WTC11 (cell line): ENCODE results near the gene ARMH1.

Experiments
- ESRRA ChIP-seq: sonication (generic); formaldehyde crosslinking; IDR thresholded peaks from 2 replicates; pipeline ENCODE4 v1.8.1; 2022; ENCODE audit warnings: mild to moderate bottlenecking, missing genetic modification reagents, borderline replicate concordance
- MXD4 ChIP-seq: fragments of 250-450 bp; sonication (Bioruptor Pico); IDR thresholded peaks from 2 replicates; pipeline ENCODE4 v1.8.0; 2021; ENCODE audit warnings: mild to moderate bottlenecking, moderate library complexity, borderline replicate concordance
- MYBL2 ChIP-seq: sonication (generic); formaldehyde crosslinking; IDR thresholded peaks from 2 replicates; pipeline ENCODE4 v1.8.1; 2023; ENCODE audit warnings: mild to moderate bottlenecking, moderate library complexity, missing genetic modification reagents
- NR3C1 ChIP-seq: sonication (generic); formaldehyde crosslinking; conservative IDR thresholded peaks from 2 replicates; pipeline ENCODE4 v1.8.1; 2023; ENCODE audit warnings: low read depth, mild to moderate bottlenecking, missing genetic modification reagents
- ZNF232 ChIP-seq: sonication (generic); formaldehyde crosslinking; IDR thresholded peaks from 2 replicates; pipeline ENCODE4 v1.8.0; 2022; ENCODE audit warnings: mild to moderate bottlenecking, missing genetic modification reagents
- TF ChIP-seq, protein P1 (sequence below): fragments of 200-600 bp; IDR thresholded peaks from 2 replicates; pipeline ENCODE4 v1.8.0; 2022; ENCODE audit warnings: antibody characterized with exemption
- TF ChIP-seq, protein P2 (sequence below): sonication (generic); formaldehyde crosslinking; IDR thresholded peaks from 2 replicates; pipeline ENCODE4 v1.8.0; 2023; ENCODE audit warnings: missing genetic modification reagents
- TF ChIP-seq, protein P3 (sequence below): sonication (generic); formaldehyde crosslinking; IDR thresholded peaks from 2 replicates; pipeline ENCODE4 v1.8.0; 2022; ENCODE audit warnings: mild to moderate bottlenecking, missing genetic modification reagents
- TF ChIP-seq, protein P4 (sequence below): sonication (generic); formaldehyde crosslinking; IDR thresholded peaks from 2 replicates; pipeline ENCODE4 v1.8.1; 2022; ENCODE audit warnings: low read depth, missing genetic modification reagents, borderline replicate concordance
- TF ChIP-seq, protein P5 (sequence below): sonication (generic); formaldehyde crosslinking; IDR thresholded peaks from 2 replicates; pipeline ENCODE4 v1.8.0; 2022; ENCODE audit warnings: mild to moderate bottlenecking, missing genetic modification reagents

DNA sequence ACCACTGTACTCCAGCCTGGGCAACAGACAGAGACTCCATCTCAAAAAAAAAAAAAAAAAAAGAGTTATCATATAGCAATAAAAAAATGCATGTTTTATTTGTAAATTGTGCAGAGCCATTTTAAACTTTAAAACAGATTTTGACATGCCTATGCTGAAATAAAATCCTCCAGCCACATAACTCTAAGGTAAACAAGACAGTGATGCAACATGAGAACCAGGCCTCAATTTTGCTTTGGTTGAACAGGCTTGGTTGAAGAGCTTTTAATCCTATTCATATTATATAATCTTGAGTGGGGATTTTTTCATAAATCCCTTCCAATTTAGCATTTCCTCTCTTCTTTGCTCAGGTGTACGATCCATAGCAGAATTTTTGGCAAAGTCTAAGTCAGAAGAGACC, 26.1 kb downstream of the ARMH1 start:
- TF ChIP-seq, protein P1, sequence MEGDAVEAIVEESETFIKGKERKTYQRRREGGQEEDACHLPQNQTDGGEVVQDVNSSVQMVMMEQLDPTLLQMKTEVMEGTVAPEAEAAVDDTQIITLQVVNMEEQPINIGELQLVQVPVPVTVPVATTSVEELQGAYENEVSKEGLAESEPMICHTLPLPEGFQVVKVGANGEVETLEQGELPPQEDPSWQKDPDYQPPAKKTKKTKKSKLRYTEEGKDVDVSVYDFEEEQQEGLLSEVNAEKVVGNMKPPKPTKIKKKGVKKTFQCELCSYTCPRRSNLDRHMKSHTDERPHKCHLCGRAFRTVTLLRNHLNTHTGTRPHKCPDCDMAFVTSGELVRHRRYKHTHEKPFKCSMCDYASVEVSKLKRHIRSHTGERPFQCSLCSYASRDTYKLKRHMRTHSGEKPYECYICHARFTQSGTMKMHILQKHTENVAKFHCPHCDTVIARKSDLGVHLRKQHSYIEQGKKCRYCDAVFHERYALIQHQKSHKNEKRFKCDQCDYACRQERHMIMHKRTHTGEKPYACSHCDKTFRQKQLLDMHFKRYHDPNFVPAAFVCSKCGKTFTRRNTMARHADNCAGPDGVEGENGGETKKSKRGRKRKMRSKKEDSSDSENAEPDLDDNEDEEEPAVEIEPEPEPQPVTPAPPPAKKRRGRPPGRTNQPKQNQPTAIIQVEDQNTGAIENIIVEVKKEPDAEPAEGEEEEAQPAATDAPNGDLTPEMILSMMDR, result no peak
- TF ChIP-seq ZNF232 (CRISPR knock-in tag) (no peak), MYBL2 (CRISPR knock-in tag) (no peak), ESRRA (no peak), NR3C1 (CRISPR knock-in tag) (no peak), MXD4 (no peak)
- TF ChIP-seq, protein P2, sequence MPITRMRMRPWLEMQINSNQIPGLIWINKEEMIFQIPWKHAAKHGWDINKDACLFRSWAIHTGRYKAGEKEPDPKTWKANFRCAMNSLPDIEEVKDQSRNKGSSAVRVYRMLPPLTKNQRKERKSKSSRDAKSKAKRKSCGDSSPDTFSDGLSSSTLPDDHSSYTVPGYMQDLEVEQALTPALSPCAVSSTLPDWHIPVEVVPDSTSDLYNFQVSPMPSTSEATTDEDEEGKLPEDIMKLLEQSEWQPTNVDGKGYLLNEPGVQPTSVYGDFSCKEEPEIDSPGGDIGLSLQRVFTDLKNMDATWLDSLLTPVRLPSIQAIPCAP (CRISPR knock-in tag), result no peak
- TF ChIP-seq, protein P3, sequence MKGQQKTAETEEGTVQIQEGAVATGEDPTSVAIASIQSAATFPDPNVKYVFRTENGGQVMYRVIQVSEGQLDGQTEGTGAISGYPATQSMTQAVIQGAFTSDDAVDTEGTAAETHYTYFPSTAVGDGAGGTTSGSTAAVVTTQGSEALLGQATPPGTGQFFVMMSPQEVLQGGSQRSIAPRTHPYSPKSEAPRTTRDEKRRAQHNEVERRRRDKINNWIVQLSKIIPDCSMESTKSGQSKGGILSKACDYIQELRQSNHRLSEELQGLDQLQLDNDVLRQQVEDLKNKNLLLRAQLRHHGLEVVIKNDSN (CRISPR knock-in tag), result no peak
- TF ChIP-seq, protein P4, sequence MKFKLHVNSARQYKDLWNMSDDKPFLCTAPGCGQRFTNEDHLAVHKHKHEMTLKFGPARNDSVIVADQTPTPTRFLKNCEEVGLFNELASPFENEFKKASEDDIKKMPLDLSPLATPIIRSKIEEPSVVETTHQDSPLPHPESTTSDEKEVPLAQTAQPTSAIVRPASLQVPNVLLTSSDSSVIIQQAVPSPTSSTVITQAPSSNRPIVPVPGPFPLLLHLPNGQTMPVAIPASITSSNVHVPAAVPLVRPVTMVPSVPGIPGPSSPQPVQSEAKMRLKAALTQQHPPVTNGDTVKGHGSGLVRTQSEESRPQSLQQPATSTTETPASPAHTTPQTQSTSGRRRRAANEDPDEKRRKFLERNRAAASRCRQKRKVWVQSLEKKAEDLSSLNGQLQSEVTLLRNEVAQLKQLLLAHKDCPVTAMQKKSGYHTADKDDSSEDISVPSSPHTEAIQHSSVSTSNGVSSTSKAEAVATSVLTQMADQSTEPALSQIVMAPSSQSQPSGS, result no peak
- TF ChIP-seq, protein P5, sequence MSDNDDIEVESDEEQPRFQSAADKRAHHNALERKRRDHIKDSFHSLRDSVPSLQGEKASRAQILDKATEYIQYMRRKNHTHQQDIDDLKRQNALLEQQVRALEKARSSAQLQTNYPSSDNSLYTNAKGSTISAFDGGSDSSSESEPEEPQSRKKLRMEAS (CRISPR knock-in tag), result no peak
